HepG2 (cell line): ENCODE data around the gene IL17C. TPM values are rescaled to one million over a fixed set of nuclear protein-coding genes. Genes with fewer than 3 reads are reported as not detected.

Source experiments
- ARID3A ChIP-seq: IDR thresholded peaks from 2 replicates; pipeline ENCODE4 v1.6.1; 2012; ENCODE audit warnings: low read depth, low read length, improper control_type of control experiment
- ETV5 ChIP-seq: IDR thresholded peaks from 2 replicates; pipeline ENCODE4 v1.6.1; 2018; ENCODE audit warnings: missing biosample characterization, missing genetic modification reagents, inconsistent platforms, borderline replicate concordance
- ISL2 ChIP-seq: sonication (generic); formaldehyde crosslinking; IDR thresholded peaks from 2 replicates; pipeline ENCODE4 v1.5.0; 2020; ENCODE audit warnings: missing genetic modification reagents
- KDM5B ChIP-seq: sonication (generic); formaldehyde crosslinking; IDR thresholded peaks from 2 replicates; pipeline ENCODE4 v1.4.0; 2020; ENCODE audit warnings: missing genetic modification reagents, mild to moderate bottlenecking, borderline replicate concordance
- KMT2B ChIP-seq: IDR thresholded peaks from 2 replicates; pipeline ENCODE4 v1.6.1; 2016; ENCODE audit warnings: missing genetic modification reagents, missing compliant biosample characterization
- MIER2 ChIP-seq: IDR thresholded peaks from 2 replicates; pipeline ENCODE4 v1.6.1; 2016; ENCODE audit warnings: missing biosample characterization, missing genetic modification reagents
- SOX6 ChIP-seq, 2 experiments: fragments of 450-650 bp in 1 of 2; sonication (generic) in 1 of 2; formaldehyde crosslinking in 1 of 2; IDR thresholded peaks; 2 replicates each; pipeline versions ENCODE4 v1.4.0 to v1.6.1; 2017 to 2020; ENCODE audit warnings: antibody characterized with exemption in 1 of 2, mild to moderate bottlenecking in 1 of 2, missing genetic modification reagents in 1 of 2
- ZFP41 ChIP-seq: sonication (generic); formaldehyde crosslinking; IDR thresholded peaks from 2 replicates; pipeline ENCODE4 v1.4.0; 2020; ENCODE audit warnings: mild to moderate bottlenecking, missing genetic modification reagents, borderline replicate concordance
- ZNF225 ChIP-seq: sonication (generic); formaldehyde crosslinking; IDR thresholded peaks from 2 replicates; pipeline ENCODE4 v1.4.0; 2020; ENCODE audit warnings: mild to moderate bottlenecking, missing genetic modification reagents
- ZNF232 ChIP-seq: sonication (generic); formaldehyde crosslinking; IDR thresholded peaks from 2 replicates; pipeline ENCODE4 v1.4.0; 2020; ENCODE audit warnings: missing genetic modification reagents, borderline replicate concordance
- ZNF431 ChIP-seq: sonication (generic); formaldehyde crosslinking; IDR thresholded peaks from 2 replicates; pipeline ENCODE4 v1.9.0; 2022; ENCODE audit warnings: missing genetic modification reagents, low read depth, mild to moderate bottlenecking, borderline replicate concordance
- ZNF580 ChIP-seq: IDR thresholded peaks from 2 replicates; pipeline ENCODE4 v1.6.1; 2016; ENCODE audit warnings: low read depth, borderline replicate concordance
- polyA plus RNA-seq, 8 experiments: library from polyadenylated mRNA; depleted of rRNA in 3 of 8; stranded (reverse) in 7 of 8; unstranded in 1 of 8; fragments of >200 nt; fragmentation: Illumina TruSeq in 4 of 8; extraction: Trizol in 4 of 8; gene quantifications; 2 replicates each; pipeline versions ENCODE4 v1.2.1 to v1.2.3, GENCODE V29; 2011 to 2016; ENCODE audit warnings: low read depth in 4 of 8, missing spikeins in 1 of 8, mixed read lengths in 1 of 8; ENCODE audit not compliant: insufficient read depth in 1 of 8
- total RNA-seq, 5 experiments: library from RNA; depleted of rRNA; stranded (reverse); fragments of >200 nt; fragmentation: Illumina TruSeq; extraction: Trizol; gene quantifications; 2 replicates each; pipeline ENCODE4 v1.2.3, GENCODE V29; 2016; ENCODE audit warnings: low read depth in 1 of 5
- TF ChIP-seq, protein P1 (sequence below): sonication (generic); formaldehyde crosslinking; IDR thresholded peaks from 2 replicates; pipeline ENCODE4 v1.4.0; 2020; ENCODE audit warnings: mild to moderate bottlenecking, missing genetic modification reagents

The IL17C gene
- total and polyA plus RNA-seq, 2 of the 13 experiments (the other 11 are each of a cell fraction or from before 2014, with no cell fraction given): not detected

DNA sequence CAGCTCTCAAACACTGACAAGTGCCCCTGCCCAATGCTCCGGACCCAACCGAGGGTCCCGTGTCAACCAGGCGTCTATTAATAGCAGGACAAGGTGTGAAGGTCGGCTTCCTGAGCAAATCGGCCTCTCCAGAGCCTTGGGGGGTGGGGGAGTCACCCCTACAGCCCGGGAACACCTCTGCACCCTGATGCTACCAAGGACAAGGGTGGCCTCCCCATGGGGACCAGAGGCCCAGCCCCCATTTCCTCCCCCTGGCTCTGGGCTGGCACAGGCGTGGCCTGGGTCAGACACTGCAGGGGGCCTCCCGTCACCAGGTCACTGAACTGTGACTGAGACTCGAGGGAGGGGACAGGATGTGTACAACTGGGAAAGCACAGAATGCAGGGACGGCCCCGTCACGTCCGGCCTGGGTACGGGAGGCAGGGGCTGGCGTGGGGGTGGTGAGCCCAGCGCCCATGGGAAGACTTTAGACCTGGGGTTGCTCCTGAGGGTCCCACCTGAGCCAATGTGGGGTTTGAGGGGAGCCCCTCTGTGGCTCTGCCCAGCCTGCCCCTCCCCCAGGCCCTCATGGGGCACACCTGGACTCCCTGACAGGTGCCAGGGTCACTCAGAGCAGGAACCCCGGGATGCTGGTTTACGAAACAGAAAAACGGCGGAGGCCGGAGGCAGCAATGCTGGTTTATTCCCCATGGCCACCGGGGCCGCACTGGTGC lies 13.1 kb downstream of the IL17C start (continued):
- no peak for TF ChIP-seq ZNF225 (CRISPR knock-in tag)
- peak; percentile 70; the same call in 1 of the 2 replicates for TF ChIP-seq ZNF232 (CRISPR knock-in tag)
- no peak for TF ChIP-seq SOX6 (IDR thresholded peaks at IDR 0.05)
- peak; percentile 74 for TF ChIP-seq SOX6 (CRISPR knock-in tag; IDR thresholded peaks at IDR 0.05)
- TF ChIP-seq KMT2B (CRISPR knock-in tag): peak; percentile 51; the same call in 1 of the 2 replicates
- no peak for TF ChIP-seq ARID3A
- peak; percentile 71; the same call in 1 of the 2 replicates for TF ChIP-seq MIER2 (CRISPR knock-in tag)
- TF ChIP-seq ZNF431 (CRISPR knock-in tag): peak; percentile 44; the same call in 1 of the 2 replicates
- peak; percentile 99 for TF ChIP-seq ETV5 (CRISPR knock-in tag)
- TF ChIP-seq KDM5B: no peak
- no peak; the same call in none of the 2 replicates for TF ChIP-seq ZNF580 (CRISPR knock-in tag)
- TF ChIP-seq ISL2 (CRISPR knock-in tag): peak; percentile 43; the same call in 1 of the 2 replicates
- no peak; the same call in 1 of the 2 replicates for TF ChIP-seq ZFP41 (CRISPR knock-in tag)
- TF ChIP-seq, protein P1, sequence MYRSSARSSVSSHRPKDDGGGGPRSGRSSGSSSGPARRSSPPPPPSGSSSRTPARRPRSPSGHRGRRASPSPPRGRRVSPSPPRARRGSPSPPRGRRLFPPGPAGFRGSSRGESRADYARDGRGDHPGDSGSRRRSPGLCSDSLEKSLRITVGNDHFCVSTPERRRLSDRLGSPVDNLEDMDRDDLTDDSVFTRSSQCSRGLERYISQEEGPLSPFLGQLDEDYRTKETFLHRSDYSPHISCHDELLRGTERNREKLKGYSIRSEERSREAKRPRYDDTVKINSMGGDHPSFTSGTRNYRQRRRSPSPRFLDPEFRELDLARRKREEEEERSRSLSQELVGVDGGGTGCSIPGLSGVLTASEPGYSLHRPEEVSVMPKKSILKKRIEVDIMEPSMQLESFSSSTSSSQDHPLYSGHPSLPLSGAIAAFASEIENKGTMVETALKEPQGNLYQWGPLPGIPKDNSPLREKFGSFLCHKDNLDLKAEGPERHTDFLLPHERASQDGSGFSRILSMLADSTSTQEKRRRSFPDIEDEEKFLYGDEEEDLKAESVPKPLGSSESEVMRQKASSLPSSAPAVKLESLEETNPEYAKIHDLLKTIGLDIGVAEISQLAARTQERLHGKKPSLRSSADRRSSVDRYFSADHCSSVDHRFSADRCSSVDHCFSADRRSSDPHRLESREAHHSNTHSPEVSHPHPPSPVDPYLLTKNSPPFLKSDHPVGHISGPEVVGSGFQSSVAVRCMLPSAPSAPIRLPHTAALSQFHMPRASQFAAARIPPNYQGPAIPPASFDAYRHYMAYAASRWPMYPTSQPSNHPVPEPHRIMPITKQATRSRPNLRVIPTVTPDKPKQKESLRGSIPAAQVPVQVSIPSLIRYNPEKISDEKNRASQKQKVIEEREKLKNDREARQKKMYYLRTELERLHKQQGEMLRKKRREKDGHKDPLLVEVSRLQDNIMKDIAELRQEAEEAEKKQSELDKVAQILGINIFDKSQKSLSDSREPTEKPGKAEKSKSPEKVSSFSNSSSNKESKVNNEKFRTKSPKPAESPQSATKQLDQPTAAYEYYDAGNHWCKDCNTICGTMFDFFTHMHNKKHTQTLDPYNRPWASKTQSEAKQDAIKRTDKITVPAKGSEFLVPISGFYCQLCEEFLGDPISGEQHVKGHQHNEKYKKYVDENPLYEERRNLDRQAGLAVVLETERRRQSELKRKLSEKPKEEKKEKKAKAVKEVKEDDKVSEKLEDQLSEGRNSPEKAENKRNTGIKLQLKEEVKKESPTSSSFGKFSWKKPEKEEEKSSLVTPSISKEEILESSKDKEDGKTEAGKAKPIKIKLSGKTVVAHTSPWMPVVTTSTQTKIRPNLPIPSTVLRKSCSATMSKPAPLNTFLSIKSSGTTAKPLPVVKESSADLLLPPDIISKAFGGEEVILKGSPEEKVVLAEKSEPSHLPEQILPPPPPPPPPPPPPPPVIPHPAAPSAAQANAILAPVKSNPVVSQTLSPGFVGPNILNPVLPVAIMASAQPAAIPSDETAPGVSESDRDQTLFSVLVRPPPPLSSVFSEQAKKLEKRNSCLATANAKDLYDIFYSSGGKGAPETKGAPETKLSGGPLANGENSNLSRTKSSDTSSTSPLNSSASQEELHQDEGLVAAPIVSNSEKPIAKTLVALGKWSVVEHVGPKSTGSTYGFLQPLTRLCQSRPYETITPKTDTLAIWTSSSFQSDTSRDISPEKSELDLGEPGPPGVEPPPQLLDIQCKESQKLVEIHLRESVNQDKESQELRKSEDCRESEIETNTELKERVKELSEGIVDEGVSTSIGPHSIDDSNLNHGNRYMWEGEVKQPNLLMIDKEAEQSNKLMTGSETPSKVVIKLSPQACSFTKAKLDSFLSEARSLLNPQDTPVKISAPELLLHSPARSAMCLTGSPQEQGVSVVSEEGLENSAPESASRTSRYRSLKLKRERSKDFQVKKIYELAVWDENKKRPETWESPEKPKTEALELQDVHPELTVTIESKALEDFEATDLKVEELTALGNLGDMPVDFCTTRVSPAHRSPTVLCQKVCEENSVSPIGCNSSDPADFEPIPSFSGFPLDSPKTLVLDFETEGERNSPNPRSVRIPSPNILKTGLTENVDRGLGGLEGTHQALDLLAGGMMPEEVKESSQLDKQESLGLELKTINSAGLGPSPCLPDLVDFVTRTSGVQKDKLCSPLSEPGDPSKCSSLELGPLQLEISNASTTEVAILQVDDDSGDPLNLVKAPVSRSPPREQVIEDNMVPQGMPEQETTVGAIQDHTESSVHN (CRISPR knock-in tag): no peak
